ENCODE data around the gene ZBTB32. TPM values are rescaled to one million over a fixed set of nuclear protein-coding genes. Genes with fewer than 3 reads are reported as not detected.

The ZBTB32 gene
- total RNA-seq, 1 experiment from 2014 or later = 0.13 TPM

- no peaks in the 10 kb centered on the region; a peak in 1 of 5 replicates for H3K9me3 Mint-ChIP-seq
- WGBS (ENCODE audit: extremely low coverage, insufficient read length, low lambda C conversion rate) = no CpG with 5 or more reads among the region's 2 CpGs
Measured at GRCh38 chr19:35713506-35713850, 9.1 kb downstream of the ZBTB32 start.

More at GRCh38 chr19:35713506-35713850, 9.1 kb downstream of the ZBTB32 start:
- Histone ChIP-seq H3K79me2 (ENCODE audit: insufficient read depth, low read length) (peaks cover 1% of the 10 kb centered on the region; the same call in 1 of the 2 replicates), H3K27ac (ENCODE audit: insufficient read length, low read depth, low read length) (no peak overlapping the region), H3K79me1 (ENCODE audit: insufficient read depth, low read depth, low read length, poor library complexity, severe bottlenecking) (no peaks in the 10 kb centered on the region), H3K56ac (ENCODE audit: insufficient read length, low read depth, low read length) (no peak overlapping the region), H2BK15ac (ENCODE audit: low read depth, low read length) (no peak overlapping the region), H2BK120ac (ENCODE audit: low read depth, low read length, poor library complexity, severe bottlenecking) (no peak overlapping the region), H4K20me1 (ENCODE audit: control insufficient read depth, insufficient read depth, insufficient read length) (no peaks in the 10 kb centered on the region), H2AFZ (ENCODE audit: low read length) (no peak overlapping the region), H3K18ac (ENCODE audit: insufficient read length, low read depth, low read length) (no peak overlapping the region), H2BK20ac (ENCODE audit: low read depth, low read length, poor library complexity, severe bottlenecking) (no peak overlapping the region), H4K91ac (ENCODE audit: insufficient read length, low read depth, low read length) (no peak overlapping the region), H3K4me2 (ENCODE audit: insufficient read depth, insufficient read length, low read length) (no peak overlapping the region), H3K9me3 (ENCODE audit: control insufficient read depth, low read depth, low read length) (no peaks in the 10 kb centered on the region), H3T11ph (ENCODE audit: low read length) (no peak overlapping the region), H3K4me1 (ENCODE audit: insufficient read depth, low read length) (peaks cover 10% of the 10 kb centered on the region; the same call in 1 of the 2 replicates), H4K8ac (replicated peaks; ENCODE audit: insufficient read length, low read depth, low read length) (no peak overlapping the region), H2BK12ac (ENCODE audit: insufficient read length, low read depth, low read length) (no peak overlapping the region), H3K23ac (ENCODE audit: insufficient read length, low read depth, low read length) (no peak overlapping the region), H2BK5ac (ENCODE audit: insufficient read length, low read length) (no peak overlapping the region), H3K14ac (ENCODE audit: insufficient read depth, low read length) (no peak overlapping the region; the same call in 1 of the 2 replicates), H3K23me2 (ENCODE audit: insufficient read length, low read depth, low read length, poor library complexity, severe bottlenecking) (peaks cover 13% of the 10 kb centered on the region), H3K9ac (ENCODE audit: extremely low read depth, insufficient read length, low read length) (no peak overlapping the region), H4K5ac (ENCODE audit: insufficient read length, low read depth, low read length) (no peak overlapping the region), H2AK5ac (ENCODE audit: insufficient read length, low read length) (no peak overlapping the region), H3K27me3 (ENCODE audit: insufficient read depth, low read length) (no peaks in the 10 kb centered on the region), H3K4ac (ENCODE audit: low read depth, low read length) (no peak overlapping the region)
- Mint-ChIP-seq H3K27ac (peak overlapping the region in 1 of 3 experiments; percentile 66; a peak in 1 of 7 replicates), H3K36me3 (ENCODE audit: insufficient read depth in 1 of 3, low read depth in 3 of 3) (peaks cover 0 to 8% (median 6%) of the 10 kb centered on the region in 3 experiments; a peak in 5 of 7 replicates), H3K4me3 (no peak overlapping the region; a peak in 1 of 5 replicates), H3K4me1 (peaks cover 42 to 43% of the 10 kb centered on the region in 2 experiments), H3K27me3 (ENCODE audit: low read depth) (no peaks in the 10 kb centered on the region; the same call in 1 of the 2 replicates)
- no peak for DNase-seq
- no peak for TF ChIP-seq CTCF (conservative IDR thresholded peaks at IDR 0.05)

Measured in H9 (cell line).